Activated T-cell treated with anti-CD3 and anti-CD28 coated beads, Interleukin-2, amount 50 U/mL, for 1 hour (primary cell): ENCODE results near the gene SLC37A1.
"Not testable (repeated sequence)": the region's sequence is repeated elsewhere in the genome, so short reads cannot be mapped to it uniquely, and the experiment has no call there.

ENCODE experiments used
- DNase-seq: peaks from one replicate; pipeline ENCODE4 v3.0.0-alpha.2; 2020

Gene SLC37A1

DNA sequence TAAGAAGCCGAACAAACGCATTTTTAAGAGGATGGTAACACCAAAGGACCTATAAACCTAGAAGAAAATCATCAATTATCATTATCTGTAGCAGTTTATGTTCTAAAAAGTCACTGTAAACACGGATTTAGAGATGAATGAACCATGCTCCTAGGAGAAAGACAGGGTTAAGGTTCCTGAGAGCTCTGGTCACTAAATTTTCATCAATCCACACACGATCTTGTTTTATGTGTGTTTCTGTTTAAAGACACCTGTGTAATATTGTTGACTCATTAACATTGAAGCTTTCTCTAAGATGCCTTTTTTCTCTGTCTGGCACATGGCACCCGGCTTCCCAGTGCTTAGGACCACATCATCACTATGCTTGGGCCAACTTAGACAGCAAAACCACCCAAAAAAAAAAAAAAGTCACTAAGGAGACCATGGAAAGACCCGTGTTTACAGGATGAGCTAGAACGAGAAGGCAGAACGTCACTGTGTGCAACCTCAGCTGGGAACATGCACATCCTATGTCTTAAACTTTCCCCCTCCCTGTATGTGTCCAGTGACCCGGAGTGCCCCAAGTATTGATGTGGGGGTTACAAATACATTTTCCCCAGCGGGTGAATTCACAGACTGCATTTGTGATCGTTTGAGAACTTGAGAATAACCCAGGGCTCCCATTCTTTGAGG is 84.0 kb downstream of the SLC37A1 start:
- no peak for DNase-seq

DNA sequence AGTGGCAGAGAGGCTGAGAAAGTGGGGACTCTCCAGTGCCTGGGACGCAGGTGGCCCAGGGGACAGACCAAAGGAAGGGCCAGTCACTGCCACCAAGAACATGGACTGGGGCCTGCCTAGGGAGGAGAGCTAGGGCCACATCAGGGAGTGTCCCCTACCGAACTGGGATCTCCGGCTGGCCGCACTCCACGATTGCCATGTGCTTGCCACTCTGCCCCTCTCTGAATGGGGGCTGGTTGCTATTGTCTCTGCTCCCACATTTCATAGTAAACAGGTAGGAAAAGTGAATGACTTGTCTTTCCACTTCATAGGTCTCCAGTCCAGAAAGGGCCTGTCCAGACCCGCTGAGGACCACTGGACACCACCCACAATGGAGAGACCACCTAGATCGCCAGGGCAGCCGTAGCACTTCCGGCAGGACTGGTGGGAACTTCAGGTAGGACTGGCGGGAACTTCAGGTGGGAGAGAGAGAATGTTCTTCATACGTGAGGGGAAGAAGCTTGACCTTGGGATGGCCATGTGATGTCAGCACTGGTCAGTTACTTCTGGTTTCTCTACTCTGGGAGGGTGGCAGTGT is 84.6 kb downstream of the SLC37A1 start:
- DNase-seq = no peak

DNA sequence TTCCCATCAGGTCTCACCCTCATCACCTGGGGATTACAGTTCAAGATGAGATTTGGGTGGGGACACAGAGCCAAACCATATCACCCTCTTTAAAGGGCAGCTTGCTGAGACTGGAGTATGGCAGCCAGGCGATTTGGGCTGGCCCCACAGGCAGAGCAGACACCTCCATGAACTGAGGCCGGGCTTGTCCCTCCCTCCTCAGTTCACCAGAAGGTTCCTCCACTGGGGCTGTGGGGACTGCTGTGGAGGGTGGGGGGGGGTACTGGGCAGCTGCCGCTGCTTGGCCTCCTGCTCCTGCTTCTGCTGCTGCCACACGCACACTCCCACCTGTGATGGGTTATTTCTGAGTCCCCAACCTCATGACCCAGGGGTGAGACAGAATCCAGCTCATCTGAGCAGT is 85.8 kb downstream of the SLC37A1 start:
- no peak for DNase-seq

DNA sequence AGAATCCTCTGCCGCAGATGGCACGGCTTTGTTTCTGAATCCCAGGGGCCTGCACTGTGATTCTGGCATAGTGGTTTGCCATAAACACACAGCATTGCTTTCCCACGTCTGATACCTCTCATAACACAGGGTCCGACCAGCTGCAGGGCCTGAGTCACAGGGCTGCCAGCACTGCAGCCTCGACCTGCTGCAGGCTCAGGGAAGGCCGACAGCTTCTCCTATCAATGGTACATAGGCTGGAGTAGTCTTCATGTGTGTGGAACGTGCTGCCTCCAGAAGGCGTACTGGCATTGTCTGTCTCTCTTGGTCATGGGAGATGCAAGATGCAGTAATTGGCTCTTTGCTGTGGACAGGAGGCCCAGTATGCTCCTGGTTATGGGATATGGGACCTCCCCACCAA is 86.3 kb downstream of the SLC37A1 start:
- DNase-seq = no peak

DNA sequence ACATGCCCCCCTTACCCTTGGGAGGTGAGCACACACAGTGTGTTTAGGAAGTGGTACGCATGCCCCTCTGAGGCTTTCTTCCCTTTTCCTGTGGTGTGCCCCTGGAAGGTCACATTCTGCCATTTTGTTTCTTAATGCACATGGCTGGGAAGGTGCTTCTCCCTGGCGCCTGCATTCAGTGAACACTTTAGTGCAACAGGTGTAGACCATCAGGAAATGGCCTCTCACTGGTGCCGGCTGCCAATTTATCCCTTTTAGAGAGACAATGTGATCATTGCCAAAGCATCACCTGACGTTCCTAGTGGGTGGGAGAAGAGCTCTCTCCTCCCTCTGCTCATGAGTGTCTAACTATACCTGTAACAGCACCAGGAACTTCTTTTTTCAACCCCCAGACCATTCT is 88.0 kb downstream of the SLC37A1 start:
- DNase-seq = no peak

DNA sequence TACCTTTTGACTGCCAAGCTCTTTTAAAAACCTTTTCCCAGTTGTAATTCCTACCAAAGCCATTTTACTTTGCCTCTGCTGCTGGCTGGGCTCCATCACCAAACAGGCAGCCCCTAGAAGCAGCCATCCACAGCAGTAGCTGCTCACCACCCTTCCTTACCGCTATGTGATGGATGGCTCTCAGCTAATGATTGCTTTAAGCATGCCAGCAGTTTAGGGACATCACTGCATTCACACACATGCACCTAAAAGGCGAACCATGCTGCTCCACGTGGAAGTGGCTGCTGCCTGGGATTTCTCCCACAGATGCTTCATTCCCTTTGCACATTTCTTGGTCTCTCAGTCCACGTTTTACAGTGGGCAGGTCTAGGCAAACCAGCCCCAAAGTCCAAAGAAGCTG is 93.5 kb downstream of the SLC37A1 start:
- no peak for DNase-seq

DNA sequence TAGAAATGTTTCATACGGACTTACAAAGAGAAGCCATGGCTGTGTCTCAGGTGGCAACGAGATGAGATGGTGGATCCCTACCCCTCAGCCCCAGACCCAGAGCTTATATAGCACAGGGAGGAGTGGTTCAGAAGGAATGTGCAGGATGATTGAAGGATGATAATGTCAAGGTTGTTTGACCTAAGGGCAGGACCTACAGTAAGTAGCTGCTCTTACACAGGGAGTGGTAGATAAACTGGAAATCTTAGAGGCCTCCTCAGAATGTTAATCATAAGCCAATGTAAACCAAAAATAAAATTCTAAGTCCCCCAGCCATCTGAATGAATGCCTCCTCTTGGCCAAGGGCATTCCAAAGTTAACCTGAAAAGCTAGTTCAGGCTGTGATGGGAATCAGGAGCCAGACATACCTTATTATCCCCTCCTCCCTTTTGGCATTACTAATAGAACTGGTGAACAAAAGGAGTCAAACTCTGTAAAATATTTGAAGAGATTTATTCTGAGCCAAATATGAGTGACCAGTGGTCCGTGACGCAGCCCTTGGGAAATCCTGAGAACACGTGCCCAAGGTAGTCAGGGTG is 94.0 kb downstream of the SLC37A1 start:
- DNase-seq = no peak

DNA sequence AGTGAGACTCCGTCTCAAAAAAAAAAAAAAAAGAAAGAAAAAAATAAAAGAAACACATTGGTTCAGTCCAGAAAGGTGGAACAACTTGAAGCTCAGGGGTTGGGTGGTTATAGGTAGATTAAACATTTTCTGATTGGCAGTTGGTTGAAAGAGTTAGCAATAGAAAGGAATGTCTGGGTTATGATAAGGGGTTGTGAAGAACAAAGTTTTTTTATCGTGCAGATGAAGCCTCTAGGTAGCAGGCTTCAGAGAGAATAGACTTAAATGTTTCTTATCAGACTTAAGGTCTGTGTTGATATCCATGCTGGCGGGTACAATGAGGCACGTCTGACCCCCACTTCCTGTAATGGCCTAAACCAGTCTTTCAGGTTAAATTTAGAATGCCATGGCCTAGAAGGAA is 94.8 kb downstream of the SLC37A1 start:
- DNase-seq = no peak

DNA sequence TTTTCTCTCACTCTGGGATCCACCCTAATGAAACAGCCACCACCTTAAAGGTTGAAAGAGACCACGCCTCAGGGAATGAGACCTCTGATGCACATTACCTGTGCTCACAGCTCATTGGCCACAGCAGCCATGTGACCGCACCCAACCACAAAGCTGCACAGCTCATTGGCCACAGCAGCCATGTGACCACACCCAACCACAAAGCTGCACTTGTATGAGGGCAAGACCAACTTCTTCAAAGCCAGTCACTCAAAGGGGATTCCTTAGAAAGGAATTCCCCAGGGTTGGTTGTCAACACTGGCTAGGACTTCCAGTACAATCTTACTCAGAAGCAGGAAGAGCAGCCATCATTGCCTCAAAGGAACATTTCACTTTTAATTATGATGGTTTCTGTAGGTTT is 96.2 kb downstream of the SLC37A1 start:
- no peak for DNase-seq

DNA sequence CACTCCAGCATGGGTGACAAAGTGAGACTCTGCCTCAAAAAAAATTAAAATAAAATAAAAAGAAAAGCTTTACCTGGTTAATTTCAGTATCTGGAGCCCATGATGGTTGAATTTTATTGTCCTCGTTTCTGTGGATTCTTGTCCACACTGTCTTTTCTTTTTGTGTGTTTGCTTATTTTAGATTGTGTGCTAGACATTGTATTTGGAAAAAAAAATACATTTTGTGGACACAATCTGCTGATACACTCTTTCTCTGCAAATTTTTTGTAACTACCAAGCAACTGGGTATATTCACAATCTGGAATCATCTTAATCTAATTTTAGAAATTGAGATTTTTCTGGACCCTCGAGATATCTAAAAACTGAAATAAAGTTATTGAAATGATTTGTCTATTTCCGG is 98.2 kb downstream of the SLC37A1 start:
- DNase-seq = no peak

DNA sequence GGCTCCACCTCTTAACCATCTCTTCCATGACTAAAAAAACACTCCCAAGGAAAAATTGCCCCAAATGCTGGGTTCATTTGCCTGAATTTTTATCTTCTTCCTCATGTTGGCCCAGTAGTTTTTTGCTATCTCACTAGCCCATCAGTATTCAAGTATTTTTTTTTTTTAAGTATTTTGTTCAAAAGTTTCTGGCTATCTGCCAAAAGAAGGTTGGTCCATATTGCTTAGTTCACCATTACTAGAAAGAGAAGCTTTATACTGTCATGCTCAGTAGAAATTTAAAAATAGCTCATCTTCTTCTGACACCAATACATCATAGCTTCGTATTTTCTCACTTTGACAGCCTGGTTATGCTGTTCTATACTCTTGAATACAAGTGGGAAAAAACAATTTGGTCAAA is 98.7 kb downstream of the SLC37A1 start:
- DNase-seq = no peak

DNA sequence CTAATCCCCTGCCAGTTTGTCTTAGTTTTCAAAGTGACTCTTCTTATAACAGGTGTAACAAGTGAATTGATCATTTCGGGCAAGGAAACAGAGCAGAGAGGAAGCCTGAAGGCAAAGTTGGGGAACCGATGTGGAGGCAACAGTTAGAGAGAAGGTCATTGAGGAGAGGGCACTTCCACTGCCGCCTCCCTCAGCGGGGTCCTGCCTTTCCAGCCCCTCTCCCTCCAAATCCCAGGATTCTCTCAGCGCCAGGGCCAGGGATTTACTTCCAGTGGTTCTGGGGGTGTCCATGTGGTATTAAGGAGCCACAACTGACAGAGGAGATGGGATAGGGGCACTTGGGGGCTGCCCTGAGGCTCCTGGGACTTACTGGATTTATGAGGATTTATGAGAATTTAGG is 100.1 kb downstream of the SLC37A1 start:
- DNase-seq = no peak

DNA sequence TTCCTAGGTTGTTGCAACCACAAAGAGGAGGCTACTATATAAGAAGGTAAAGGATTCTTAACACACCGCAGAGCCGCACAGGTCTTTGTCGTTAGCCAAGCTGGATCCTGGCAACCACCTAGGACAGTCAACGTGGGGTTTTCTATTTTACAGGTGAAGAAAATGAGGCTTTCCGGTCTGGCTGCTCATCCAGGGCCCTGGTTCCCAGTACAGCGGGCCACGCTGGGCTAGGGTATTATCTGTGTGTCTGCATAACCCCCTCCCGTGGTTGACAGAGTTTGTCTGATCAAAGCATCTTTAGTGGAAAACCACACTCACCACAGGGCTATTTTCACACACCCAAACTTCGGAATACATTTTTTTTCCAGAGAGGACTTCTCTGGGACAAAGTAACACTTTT is 100.7 kb downstream of the SLC37A1 start:
- DNase-seq = peak; percentile 61

DNA sequence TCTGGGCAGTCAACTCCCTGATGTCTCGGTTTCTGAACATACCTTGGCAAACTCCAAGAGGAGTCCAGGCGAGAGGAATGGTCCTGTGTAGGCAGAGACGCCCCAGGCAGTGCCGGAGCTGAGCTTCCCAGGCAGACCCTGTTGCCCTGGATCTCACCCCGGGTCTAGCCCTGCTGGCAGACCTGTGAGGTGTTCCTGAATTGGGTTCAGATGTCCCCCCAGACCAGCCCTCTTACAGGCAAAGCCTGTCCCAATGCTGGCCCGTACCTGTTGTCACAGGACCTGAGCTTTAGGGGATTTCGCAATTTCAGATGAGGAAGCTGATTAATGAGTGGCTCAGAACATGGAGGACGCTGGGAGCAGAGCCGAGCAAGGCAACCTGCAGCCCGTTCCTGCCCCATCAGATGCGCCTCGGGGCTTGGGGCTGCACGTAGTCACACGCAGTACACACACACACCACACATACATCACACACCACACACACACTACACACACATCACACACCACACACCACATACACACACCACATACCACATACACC is 101.2 kb downstream of the SLC37A1 start:
- DNase-seq = peak; percentile 61

DNA sequence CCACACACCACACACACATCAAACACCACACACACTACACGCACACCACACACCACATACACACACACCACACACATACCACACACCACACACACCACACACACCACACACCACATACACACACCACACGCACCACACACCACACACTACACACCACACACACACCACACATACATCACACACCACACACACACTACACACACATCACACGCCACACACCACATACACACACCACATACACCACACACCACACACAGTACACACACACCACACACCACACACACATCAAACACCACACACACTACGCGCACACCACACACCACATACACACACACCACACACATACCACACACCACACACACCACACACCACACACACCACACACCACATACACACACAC is 101.7 kb downstream of the SLC37A1 start:
- not testable (repeated sequence) for DNase-seq

DNA sequence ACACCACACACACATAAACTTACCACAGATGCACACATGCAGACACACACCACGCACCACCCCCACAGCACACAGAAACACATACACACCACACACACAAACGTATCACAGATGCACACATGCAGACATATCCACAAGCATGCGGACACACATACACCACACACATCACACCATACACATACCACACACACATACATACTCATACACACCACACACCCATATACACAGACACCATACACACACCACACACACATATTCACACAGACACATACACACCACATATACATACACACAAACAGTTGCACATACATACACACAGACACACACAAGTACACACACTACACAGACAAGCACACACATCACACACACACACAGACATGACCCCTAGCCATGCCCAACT is 102.3 kb downstream of the SLC37A1 start:
- DNase-seq = no peak

DNA sequence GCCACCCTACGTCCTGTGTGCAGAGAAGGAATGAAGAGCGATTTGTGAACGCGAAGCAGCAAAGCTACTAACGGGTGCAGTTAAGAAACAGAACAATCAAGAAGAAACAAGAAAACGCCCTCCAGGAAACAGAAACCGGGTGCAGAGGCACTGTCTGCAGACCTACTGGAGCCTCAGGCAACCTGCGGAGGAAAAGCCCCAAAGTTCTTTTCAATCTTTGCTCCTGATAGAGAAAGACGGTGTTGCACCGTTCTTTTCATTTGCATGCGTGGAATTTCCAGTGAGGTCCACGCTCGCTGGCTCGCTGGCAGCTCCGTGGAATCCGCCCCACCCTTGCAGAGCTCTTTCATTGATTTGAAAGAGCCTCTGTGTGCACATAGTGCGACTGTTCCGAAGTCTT is 102.8 kb downstream of the SLC37A1 start:
- DNase-seq = no peak

DNA sequence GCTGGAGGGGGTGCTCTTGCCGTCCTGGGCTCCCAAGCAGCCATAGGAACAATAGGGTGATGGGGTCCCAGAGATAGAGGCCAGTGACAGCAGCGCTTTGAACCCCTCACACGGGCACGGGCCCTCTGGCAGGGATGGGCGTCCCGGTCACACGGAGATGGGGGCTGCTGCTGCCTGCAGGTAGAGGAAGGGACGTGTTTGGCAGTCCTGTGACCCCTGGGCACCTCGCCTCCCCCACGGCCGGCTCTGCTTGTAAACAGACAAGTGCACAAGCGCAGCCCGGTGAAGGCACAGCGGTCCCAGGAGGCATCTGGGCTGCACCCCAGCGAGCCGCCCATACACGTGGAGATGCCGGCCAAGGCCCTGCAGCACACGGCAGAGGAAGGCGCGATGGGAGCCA is 103.3 kb downstream of the SLC37A1 start:
- no peak for DNase-seq

DNA sequence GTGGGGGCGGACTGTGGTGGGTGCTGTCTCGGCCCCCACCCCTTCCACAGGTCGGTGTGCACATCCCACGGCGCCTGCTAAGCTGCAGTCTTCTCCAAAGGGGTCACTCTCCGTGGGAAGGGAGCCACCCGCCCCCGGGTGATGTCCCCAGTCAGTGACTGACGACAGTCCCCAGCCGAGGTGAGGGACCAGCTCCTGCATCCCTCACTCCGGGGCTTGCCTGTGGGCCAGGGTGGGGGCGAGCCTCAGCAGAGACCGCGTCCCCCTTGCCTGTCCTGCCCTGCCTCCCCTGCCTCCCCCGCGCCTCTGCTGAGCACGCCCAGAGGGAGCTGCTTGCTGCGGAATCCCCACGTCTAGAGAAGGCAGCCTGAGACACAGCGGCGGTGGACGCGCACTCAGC is 103.8 kb downstream of the SLC37A1 start:
- DNase-seq = no peak

DNA sequence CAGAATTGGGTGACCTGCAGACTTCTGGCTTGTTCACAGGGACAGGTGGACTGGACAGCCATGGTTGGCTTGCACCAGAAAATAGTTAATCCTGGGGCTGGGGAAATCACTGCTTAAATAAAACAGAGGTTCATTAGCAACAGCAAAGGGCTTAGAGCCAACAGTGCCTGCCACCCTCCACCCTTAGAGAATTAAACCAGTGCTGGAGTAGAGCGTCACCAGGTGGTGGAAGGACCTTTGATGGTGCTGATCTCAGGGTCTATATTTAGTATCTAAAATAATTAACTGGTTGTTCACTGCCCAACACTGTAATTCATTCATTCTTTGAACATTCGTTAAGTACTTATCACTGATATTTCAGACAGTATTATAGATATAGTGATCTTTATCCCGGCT is 105.1 kb downstream of the SLC37A1 start:
- no peak for DNase-seq

DNA sequence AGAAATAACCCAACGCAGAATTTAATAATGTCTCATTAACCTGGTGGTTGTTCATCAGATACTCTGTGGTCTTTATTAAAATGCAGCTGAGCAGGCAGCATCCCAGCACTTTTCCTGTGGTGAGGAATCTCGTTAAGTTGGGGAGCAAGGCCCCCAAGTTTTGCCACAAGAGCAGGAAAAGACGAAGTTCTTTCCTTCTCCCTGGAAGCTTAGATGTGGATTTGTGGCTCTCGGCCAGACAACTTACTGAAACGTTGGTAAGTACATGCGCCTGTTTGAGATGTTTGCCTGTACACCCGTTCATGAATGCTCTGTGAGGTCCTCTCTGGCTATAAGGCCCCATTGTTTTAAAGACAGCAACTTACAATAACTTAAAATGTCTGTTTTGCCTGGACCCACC is 105.5 kb downstream of the SLC37A1 start:
- DNase-seq = no peak

DNA sequence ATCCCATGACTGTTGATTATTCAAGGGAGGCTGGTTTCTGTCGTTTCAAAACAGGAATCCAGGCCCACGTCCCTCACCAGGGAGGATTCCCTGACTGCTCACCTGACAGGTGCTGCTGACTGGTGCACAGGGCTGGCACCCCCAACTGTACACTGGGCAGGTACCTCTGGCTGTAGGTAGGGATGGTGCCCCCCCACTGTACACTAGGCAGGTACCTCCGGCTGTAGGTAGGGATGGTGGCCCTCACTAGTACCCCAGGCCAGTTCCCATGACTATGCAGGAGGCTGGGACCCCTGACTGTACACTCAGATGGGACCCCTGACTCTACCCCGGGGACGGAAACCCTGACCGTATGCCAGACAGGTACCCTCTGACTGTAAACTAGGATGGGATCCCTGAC is 106.2 kb downstream of the SLC37A1 start:
- no peak for DNase-seq

DNA sequence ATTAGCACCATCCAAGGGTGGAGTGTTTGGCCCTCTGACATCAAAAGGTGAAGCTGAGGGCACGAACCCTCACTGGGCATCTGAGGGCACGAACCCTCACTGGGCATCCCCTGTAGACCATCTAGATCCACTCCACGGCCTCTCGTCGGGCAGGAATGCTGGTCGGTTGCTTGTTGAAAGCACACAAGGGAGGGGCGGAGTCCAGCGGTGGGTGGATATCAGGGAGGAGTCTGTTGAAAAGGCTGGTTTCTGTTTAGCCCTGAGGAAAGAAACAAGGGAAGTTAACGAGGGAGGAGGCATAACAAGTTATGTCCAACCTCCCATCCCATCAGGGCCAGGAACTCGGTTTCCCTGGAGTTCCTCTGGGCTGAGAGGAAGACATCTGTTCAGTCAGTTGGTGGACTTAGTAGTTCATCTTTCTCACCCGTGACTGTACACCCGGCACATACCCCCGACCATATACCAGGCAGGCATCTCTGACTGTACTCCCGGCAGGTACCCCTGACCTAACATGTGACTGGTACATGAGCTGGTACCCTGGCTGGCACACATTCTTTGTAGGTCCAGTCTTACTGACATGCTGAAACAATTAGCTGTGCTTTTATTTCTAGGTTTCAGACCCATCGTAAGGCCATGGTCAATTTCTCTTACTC is 107.6 kb downstream of the SLC37A1 start:
- DNase-seq = no peak

DNA sequence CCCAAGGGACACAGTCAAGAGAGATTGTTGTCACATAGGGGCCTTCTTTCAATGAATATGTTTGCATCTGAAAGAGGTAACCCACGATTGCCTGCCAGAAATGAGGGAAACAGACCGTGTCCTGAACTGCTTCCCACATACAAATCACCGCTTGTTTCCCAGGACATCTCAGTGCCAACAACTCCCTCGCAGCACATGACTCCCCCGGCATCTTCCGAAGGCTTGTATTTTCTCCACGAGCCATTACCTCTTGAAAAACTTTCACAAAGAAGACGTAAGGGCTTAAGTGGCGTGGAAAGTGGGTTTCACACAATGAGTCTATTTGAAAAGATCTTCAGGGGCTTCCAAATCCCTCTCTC is 108.1 kb downstream of the SLC37A1 start:
- DNase-seq = no peak
